Progenitor cell of endocrine pancreas (in vitro differentiated cells): Measurements from ENCODE around the gene PTPRR. TPM values are rescaled to one million over a fixed set of nuclear protein-coding genes. Genes with fewer than 3 reads are reported as not detected.

ENCODE experiments used
- DNase-seq: peaks from one replicate; pipeline ENCODE4 v3.0.0; 2021; ENCODE audit warnings: low spot score; ENCODE audit not compliant: unreplicated experiment
- H3K27ac Mint-ChIP-seq: 2 replicates; pipeline ENCODE4 v1.8.0; 2021; ENCODE audit warnings: mild to moderate bottlenecking, moderate library complexity, mixed read lengths
- H3K27me3 Mint-ChIP-seq: 2 replicates; pipeline ENCODE4 v1.8.0; 2021; ENCODE audit warnings: mixed read lengths
- H3K36me3 Mint-ChIP-seq: 2 replicates; pipeline ENCODE4 v1.8.0; 2022; ENCODE audit warnings: mixed read lengths; ENCODE audit not compliant: insufficient read depth
- H3K4me1 Mint-ChIP-seq: 2 replicates; pipeline ENCODE4 v1.8.0; 2021; ENCODE audit warnings: low read depth, mixed read lengths
- H3K4me3 Mint-ChIP-seq: 2 replicates; pipeline ENCODE4 v1.8.0; 2021; ENCODE audit warnings: low read depth, mild to moderate bottlenecking, moderate library complexity, mixed read lengths
- H3K9me3 Mint-ChIP-seq: 2 replicates; pipeline ENCODE4 v1.8.0; 2021; ENCODE audit warnings: low read depth, mixed read lengths
- total RNA-seq: library from RNA; stranded (reverse); gene quantifications from 2 replicates; pipeline ENCODE4 v1.2.1, GENCODE V29; 2021
- TF ChIP-seq, protein P1 (sequence below): fragments of 200-600 bp; sonication (generic); IDR thresholded peaks from one replicate; pipeline ENCODE4 v1.5.0; 2021; ENCODE audit warnings: antibody characterized with exemption, mild to moderate bottlenecking; ENCODE audit not compliant: unreplicated experiment

The PTPRR gene
- total RNA-seq, 1 donor from 2014 or later, result 0.38 TPM

DNA sequence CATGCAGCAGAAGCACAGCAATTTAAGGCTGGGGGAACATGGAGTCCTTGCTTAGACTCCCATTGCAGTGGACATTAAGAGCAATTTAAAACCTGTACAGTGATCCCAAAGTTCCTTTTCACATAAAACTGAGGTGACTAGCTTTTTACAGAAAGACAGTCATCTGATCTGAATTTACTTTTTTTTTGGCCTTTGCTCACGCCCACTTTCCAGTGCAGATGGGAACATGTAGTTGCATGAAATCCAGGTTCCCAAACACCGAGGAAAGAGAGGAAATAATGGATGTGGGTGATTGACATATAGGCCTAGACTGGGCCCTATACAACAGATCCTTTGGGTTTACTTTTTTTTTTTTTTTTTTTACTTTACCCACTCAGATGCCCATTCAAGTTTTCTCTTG is 156.9 kb downstream of the PTPRR start:
- Mint-ChIP-seq H3K9me3 (peaks cover 8% of the 10 kb centered on the region), H3K27ac (no peak overlapping the region), H3K36me3 (no peaks in the 10 kb centered on the region), H3K27me3 (no peaks in the 10 kb centered on the region), H3K4me1 (peaks cover 1% of the 10 kb centered on the region), H3K4me3 (no peak overlapping the region)
- DNase-seq, result no peak
- TF ChIP-seq, protein P1, sequence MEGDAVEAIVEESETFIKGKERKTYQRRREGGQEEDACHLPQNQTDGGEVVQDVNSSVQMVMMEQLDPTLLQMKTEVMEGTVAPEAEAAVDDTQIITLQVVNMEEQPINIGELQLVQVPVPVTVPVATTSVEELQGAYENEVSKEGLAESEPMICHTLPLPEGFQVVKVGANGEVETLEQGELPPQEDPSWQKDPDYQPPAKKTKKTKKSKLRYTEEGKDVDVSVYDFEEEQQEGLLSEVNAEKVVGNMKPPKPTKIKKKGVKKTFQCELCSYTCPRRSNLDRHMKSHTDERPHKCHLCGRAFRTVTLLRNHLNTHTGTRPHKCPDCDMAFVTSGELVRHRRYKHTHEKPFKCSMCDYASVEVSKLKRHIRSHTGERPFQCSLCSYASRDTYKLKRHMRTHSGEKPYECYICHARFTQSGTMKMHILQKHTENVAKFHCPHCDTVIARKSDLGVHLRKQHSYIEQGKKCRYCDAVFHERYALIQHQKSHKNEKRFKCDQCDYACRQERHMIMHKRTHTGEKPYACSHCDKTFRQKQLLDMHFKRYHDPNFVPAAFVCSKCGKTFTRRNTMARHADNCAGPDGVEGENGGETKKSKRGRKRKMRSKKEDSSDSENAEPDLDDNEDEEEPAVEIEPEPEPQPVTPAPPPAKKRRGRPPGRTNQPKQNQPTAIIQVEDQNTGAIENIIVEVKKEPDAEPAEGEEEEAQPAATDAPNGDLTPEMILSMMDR, result no peak

DNA sequence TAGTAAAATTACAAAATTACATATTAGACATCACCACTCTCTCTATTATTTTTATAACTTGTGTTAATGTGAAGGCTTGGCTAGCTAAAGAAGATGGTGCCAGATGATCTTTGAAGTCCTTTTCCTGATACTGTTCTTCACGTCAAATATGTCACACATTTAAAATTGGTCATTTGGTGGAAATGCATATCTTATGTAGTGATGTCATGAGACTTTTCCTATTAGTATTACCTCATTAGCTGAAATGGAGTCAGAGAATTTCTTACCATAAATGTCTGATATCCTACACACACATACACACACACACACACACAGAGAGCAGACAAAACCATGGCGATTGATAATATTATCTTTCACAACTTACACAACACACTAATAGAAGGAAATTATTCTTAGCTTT is 158.5 kb downstream of the PTPRR start:
- TF ChIP-seq, protein P1, result no peak
- H3K27me3 Mint-ChIP-seq, result no peaks in the 10 kb centered on the region
- H3K4me1 Mint-ChIP-seq, result peaks cover 9% of the 10 kb centered on the region
- peaks cover 5% of the 10 kb centered on the region for H3K9me3 Mint-ChIP-seq
- H3K27ac Mint-ChIP-seq, result no peak overlapping the region
- H3K36me3 Mint-ChIP-seq, result no peaks in the 10 kb centered on the region
- no peak overlapping the region for H3K4me3 Mint-ChIP-seq
- no peak for DNase-seq

DNA sequence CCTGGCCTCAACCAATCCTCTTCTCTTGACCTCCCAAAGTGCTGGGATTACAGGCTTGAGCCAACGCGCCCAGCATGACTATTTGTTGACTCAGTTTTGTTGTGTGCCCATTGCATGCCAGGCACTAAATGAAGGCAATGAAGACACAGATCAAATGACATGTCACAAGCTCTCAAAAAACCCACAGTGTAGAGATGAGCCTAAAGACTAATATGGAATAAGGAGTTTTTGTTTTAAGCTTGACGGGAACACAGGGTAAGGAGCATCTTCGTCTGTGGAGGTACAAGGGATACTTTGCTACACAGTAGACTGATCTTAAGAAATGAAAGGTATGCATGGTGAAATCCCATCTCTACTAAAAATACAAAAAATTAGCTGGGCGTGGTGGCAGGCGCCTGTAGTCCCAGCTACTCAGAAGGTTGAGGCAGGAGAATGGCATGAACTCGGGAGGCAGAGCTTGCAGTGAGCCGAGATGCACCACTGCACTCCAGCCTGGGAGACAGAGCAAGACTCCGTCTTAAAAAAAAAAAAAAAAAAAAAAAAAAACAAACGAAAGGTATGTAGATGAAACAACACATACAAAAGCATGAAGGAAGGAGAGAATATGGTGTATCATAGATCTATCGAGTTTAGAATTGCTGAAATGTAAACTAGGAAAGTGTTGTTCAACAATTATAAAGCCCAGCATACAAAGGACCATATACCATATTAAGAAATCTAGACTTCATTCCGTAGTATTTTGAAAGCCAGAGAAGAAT is 161.2 kb downstream of the PTPRR start:
- TF ChIP-seq, protein P1, result no peak
- Mint-ChIP-seq H3K4me1 (peaks cover 24% of the 10 kb centered on the region), H3K27ac (no peak overlapping the region), H3K27me3 (no peaks in the 10 kb centered on the region), H3K9me3 (peaks cover 3% of the 10 kb centered on the region), H3K36me3 (no peaks in the 10 kb centered on the region), H3K4me3 (no peak overlapping the region)
- no peak for DNase-seq

DNA sequence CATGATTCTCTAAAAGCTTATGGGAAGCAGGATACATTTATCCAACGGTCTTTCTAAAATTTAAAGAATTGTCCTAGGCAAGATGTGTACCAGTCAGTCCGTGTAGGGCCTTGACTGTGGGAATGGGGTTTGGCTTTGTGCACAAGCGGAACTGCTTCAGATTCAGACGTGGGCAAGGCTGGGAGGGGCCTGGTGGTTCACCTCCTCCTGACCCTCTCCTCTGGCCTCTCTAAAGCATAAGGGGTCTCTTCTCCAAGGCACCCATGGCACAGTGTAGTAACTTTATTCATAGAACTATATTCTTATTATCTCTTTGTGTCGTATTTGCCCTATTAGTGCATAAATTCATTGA is 162.1 kb downstream of the PTPRR start:
- Mint-ChIP-seq H3K9me3 (no peaks in the 10 kb centered on the region), H3K27me3 (no peaks in the 10 kb centered on the region), H3K36me3 (no peaks in the 10 kb centered on the region), H3K4me1 (peaks cover 28% of the 10 kb centered on the region), H3K27ac (no peak overlapping the region), H3K4me3 (no peak overlapping the region)
- TF ChIP-seq, protein P1, result no peak
- DNase-seq, result no peak

DNA sequence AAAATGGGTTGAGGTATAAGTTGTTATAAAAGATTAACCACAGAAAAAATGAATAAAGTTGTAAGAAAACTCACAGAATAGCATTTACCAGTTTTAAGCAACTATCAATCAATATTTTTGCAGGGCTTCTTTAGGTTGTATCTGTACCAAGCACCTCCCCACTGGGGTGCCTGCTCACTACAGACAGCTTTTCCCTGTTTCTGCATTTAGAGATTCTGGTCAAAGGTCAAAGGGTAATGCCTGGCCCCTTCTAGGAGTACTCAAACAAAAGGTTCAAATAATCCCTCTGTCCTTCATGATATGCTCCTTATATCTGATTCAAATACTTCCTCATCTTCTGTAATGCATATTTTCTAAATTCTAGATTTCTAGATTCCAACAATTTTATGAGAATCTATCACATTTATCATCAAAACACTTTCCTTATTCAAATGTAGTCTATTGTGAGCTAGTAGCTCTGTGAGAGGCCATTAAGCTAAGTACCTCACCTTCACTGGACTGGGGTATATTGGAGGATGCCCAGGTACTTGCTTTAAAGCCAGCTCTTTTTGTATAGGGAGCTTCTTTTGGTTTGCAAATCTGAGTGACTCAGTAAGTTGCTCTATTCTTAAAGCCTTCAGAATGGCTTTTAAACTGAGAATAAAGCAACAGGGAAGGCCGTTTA is 162.6 kb downstream of the PTPRR start:
- no peak for DNase-seq
- TF ChIP-seq, protein P1, result no peak
- peak overlapping the region; percentile 21 for H3K27ac Mint-ChIP-seq
- peaks cover 28% of the 10 kb centered on the region for H3K4me1 Mint-ChIP-seq
- H3K9me3 Mint-ChIP-seq, result no peaks in the 10 kb centered on the region
- no peaks in the 10 kb centered on the region for H3K27me3 Mint-ChIP-seq
- no peak overlapping the region for H3K4me3 Mint-ChIP-seq
- no peaks in the 10 kb centered on the region for H3K36me3 Mint-ChIP-seq
